K562 (cell line): ENCODE results near the gene AKT1S1. TPM values are rescaled to one million over a fixed set of nuclear protein-coding genes. Genes with fewer than 3 reads are reported as not detected.

Experiments
- CCNT2 ChIP-seq: IDR thresholded peaks from 2 replicates; pipeline ENCODE4 v1.6.1; 2011; ENCODE audit warnings: borderline replicate concordance, low read depth, mild to moderate bottlenecking, moderate library complexity, mixed read lengths, low read length; ENCODE audit not compliant: insufficient read length; ENCODE audit errors: extremely low read depth
- CEBPB ChIP-seq: fragments of 450-650 bp; IDR thresholded peaks from 2 replicates; pipeline ENCODE4 v1.6.1; 2016; ENCODE audit warnings: missing genetic modification characterization, missing compliant biosample characterization
- CSDE1 ChIP-seq, 2 experiments: fragments of 450-650 bp; IDR thresholded peaks; 2 replicates each; pipeline ENCODE4 v1.6.1; 2016; ENCODE audit warnings: mild to moderate bottlenecking in 1 of 2
- ELF1 ChIP-seq: fragments of 200-800 bp; sonication (Bioruptor generic); IDR thresholded peaks from 2 replicates; pipeline ENCODE4 v1.6.1; 2016; ENCODE audit warnings: missing genetic modification characterization, missing compliant biosample characterization
- FOXO4 ChIP-seq: fragments of 450-650 bp; formaldehyde crosslinking; IDR thresholded peaks from 2 replicates; pipeline ENCODE4 v1.4.0; 2020; ENCODE audit warnings: mild to moderate bottlenecking, moderate library complexity
- GMEB1 ChIP-seq: fragments of 250-450 bp; sonication (Bioruptor Pico); IDR thresholded peaks from 2 replicates; pipeline ENCODE4 v1.4.0; 2020; ENCODE audit warnings: mild to moderate bottlenecking
- KHSRP ChIP-seq: fragments of 450-650 bp; IDR thresholded peaks from 2 replicates; pipeline ENCODE4 v1.6.1; 2017
- MAFF ChIP-seq: IDR thresholded peaks from 2 replicates; pipeline ENCODE4 v1.6.1; 2012; ENCODE audit warnings: low read length, improper control_type of control experiment
- MBD2 ChIP-seq: sonication (generic); IDR thresholded peaks from 2 replicates; pipeline ENCODE4 v1.6.1; 2016; ENCODE audit warnings: low read depth, borderline replicate concordance
- MITF ChIP-seq: IDR thresholded peaks from 2 replicates; pipeline ENCODE4 v1.6.1; 2014; ENCODE audit warnings: antibody characterized with exemption
- NCOA2 ChIP-seq, 2 experiments: fragments of 450-650 bp; IDR thresholded peaks; 2 replicates each; pipeline ENCODE4 v1.6.1; 2018; ENCODE audit warnings: mild to moderate bottlenecking in 2 of 2, moderate library complexity in 1 of 2; ENCODE audit not compliant: partially characterized antibody in 2 of 2
- TAF1 ChIP-seq: IDR thresholded peaks from 2 replicates; pipeline ENCODE4 v1.6.1; 2011; ENCODE audit warnings: mild to moderate bottlenecking, low read length, moderate library complexity; ENCODE audit not compliant: insufficient read depth, control insufficient read depth, severe bottlenecking; ENCODE audit errors: extremely low read depth
- UBTF ChIP-seq, 2 experiments: IDR thresholded peaks; 2 replicates each; pipeline ENCODE4 v1.6.1; 2012; ENCODE audit warnings: improper control_type of control experiment in 2 of 2, low read depth in 2 of 2, low read length in 2 of 2, borderline replicate concordance in 1 of 2
- ZNF830 ChIP-seq: fragments of 250-450 bp; sonication (Bioruptor Pico); IDR thresholded peaks from 2 replicates; pipeline ENCODE4 v1.5.0; 2021; ENCODE audit warnings: mild to moderate bottlenecking
- polyA plus RNA-seq, 8 experiments: library from polyadenylated mRNA; depleted of rRNA in 4 of 8; stranded (reverse) in 5 of 8; unstranded in 3 of 8; fragments of >200 nt; fragmentation: Nextera tagmentation in 2 of 8; fragmentation: Illumina TruSeq in 1 of 8; extraction: Ambion mirVana in 2 of 8; extraction: Trizol in 1 of 8; gene quantifications; 2 replicates each; pipeline versions ENCODE4 v1.2.1 to v1.2.3, GENCODE V29; 2011 to 2014; ENCODE audit warnings: inconsistent platforms in 1 of 8, missing spikeins in 1 of 8
- total RNA-seq, 7 experiments: library from RNA; depleted of rRNA in 6 of 7; stranded (reverse); fragments of >200 nt in 6 of 7; fragmentation: Illumina TruSeq in 2 of 7; extraction: Trizol in 2 of 7; gene quantifications; 2 replicates each; pipeline versions ENCODE4 v1.2.1 to v1.2.3, GENCODE V29; 2011 to 2021; ENCODE audit warnings: low replicate concordance in 1 of 7

AKT1S1 gene
- total and polyA plus RNA-seq, 9 of the 15 experiments (the other 6 are each of a cell fraction or from before 2014, with no cell fraction given) = 1.2 to 50.3 (median 17.1) TPM

- peak; percentile 86 for TF ChIP-seq MBD2
- peak; percentile 82 for TF ChIP-seq CEBPB
- TF ChIP-seq MITF = no peak
- peak; percentile 46 for TF ChIP-seq CCNT2
- TF ChIP-seq KHSRP = no peak
- peak; percentile 77; the same call in 1 of the 2 replicates for TF ChIP-seq ZNF830
- peak; percentile 58; the same call in 1 of the 2 replicates for TF ChIP-seq ELF1 (tag)
- peak in 1 of 2 experiments; percentile 97; a peak in 2 of 4 replicates for TF ChIP-seq CSDE1 (IDR thresholded peaks at IDR 0.05)
- TF ChIP-seq NCOA2 (IDR thresholded peaks at IDR 0.05; ENCODE audit: partially characterized antibody in 2 of 2) = no peak
- TF ChIP-seq TAF1 = peak; percentile 77
- TF ChIP-seq MAFF = peak; percentile 3; the same call in 1 of the 2 replicates
- TF ChIP-seq GMEB1 (CRISPR knock-in tag) = peak; percentile 75
- no peak for TF ChIP-seq UBTF (IDR thresholded peaks at IDR 0.05; ENCODE audit: borderline replicate concordance in 1 of 2, low read depth in 2 of 2, low read length in 2 of 2)
- 0 out of 2 replicates have a peak, but pooled peaks have one; percentile 7 for TF ChIP-seq FOXO4 (CRISPR knock-in tag)
Measured at GRCh38 chr19:49876422-49877019, 634 bp downstream of the AKT1S1 start (continued).
